GM18870 (cell line): ENCODE results near the gene PMP22.

Experiments
- ATAC-seq: cut with Tn5 transposase; IDR thresholded peaks from one replicate; pipeline ENCODE4 v1.9.1; 2021; ENCODE audit warnings: moderate library complexity; ENCODE audit not compliant: unreplicated experiment

PMP22 gene

GRCh38 chr17:15278380-15278779, 13.3 kb upstream of the PMP22 start:
- ATAC-seq, result no peak

- ATAC-seq, result no peak
These were observed 8.9 kb upstream of the PMP22 start for GRCh38 chr17:15274017-15274416.

GRCh38 chr17:15273141-15273793, 8.1 kb upstream of the PMP22 start:
- no peak for ATAC-seq

- ATAC-seq, result no peak
These were observed 6.6 kb upstream of the PMP22 start for GRCh38 chr17:15271741-15272140.

- no peak for ATAC-seq
These were observed 5.7 kb upstream of the PMP22 start for GRCh38 chr17:15270628-15271381.

GRCh38 chr17:15269780-15270089, 4.6 kb upstream of the PMP22 start:
- no peak for ATAC-seq

- no peak for ATAC-seq
These were observed 4.1 kb upstream of the PMP22 start for GRCh38 chr17:15269087-15269779.

GRCh38 chr17:15268461-15268860, 3.3 kb upstream of the PMP22 start:
- no peak for ATAC-seq

GRCh38 chr17:15267996-15268395, 2.9 kb upstream of the PMP22 start:
- no peak for ATAC-seq

GRCh38 chr17:15266325-15267125, 1.4 kb upstream of the PMP22 start:
- no peak for ATAC-seq

- no peak for ATAC-seq
These were observed 584 bp downstream of the PMP22 start for GRCh38 chr17:15264542-15264941.

- no peak for ATAC-seq
These were observed 1.4 kb downstream of the PMP22 start for GRCh38 chr17:15263680-15264079.

- no peak for ATAC-seq
These were observed 1.9 kb downstream of the PMP22 start for GRCh38 chr17:15263206-15263579.

- no peak for ATAC-seq
These were observed 2.6 kb downstream of the PMP22 start for GRCh38 chr17:15262291-15263205.

- ATAC-seq, result no peak
These were observed 3.3 kb downstream of the PMP22 start for GRCh38 chr17:15261802-15262290.

- no peak for ATAC-seq
These were observed 3.8 kb downstream of the PMP22 start for GRCh38 chr17:15261258-15261801.

GRCh38 chr17:15260376-15261257, 4.5 kb downstream of the PMP22 start:
- no peak for ATAC-seq

GRCh38 chr17:15257796-15258512, 7.2 kb downstream of the PMP22 start:
- no peak for ATAC-seq
